ENCODE data around the gene CYTH4. TPM values are rescaled to one million over a fixed set of nuclear protein-coding genes. Genes with fewer than 3 reads are reported as not detected.

CYTH4 gene
- total and polyA plus RNA-seq, 2 donors (not counting 3 experiments of a cell fraction or from before 2014, with no cell fraction given), result 0.06 TPM; not detected in 1

DNA sequence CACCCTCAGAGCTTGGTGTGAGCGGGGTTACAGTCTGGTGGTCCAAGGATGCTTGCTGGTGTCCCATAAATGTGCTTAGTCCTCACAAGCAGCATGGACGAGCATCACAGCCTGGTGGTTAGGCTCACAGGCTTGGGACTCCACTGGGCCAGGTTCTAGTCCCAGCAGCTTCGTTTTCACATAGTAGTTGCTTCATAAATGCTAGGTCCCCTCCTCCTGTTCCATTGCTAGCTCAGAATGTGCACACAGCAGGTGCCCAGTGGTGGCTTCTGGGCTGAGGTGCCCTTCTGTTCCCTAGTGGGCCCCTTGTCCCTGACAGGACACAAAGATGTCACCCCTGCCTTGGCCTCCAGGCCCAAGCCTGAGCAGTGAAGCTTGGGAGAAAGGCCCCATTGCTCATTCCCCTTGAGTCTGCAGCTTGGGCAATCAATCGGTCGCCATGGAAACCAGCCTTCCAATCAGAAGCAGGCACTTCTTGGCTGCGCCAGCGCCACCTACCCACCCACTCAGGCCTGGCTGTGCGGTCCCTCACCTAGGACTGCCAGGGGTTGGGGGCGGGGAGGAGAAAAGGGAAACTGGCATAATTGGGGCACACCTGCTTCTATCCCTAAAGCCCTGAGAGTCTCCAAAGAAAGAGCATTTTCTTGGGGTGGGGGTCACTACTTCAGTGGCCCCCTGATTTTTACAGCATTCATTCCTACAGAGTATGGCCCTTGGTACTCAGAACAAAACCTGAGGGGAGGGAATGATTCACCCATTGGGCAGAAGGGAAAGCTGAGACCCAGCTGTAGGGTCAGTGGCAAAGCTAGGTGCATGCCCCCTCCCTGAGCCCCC lies 48.1 kb downstream of the CYTH4 start:
- intact Hi-C loops (cut with micrococcal nuclease), result loop anchor here (1.0 kb wide), 1 partner anchor 102 kb away; no protein-coding TSS in a partner anchor
- POLR2A ChIA-PET, result no interaction called here

More for the DNA sequence above, 48.1 kb downstream of the CYTH4 start:
- no peaks in the 10 kb centered on the region for H3K9me1 ChIP-seq (replicated peaks; ENCODE audit: control insufficient read depth, extremely low read depth, insufficient read depth, low read length)
- H4K20me1 ChIP-seq (replicated peaks; ENCODE audit: control insufficient read depth, extremely low read depth, insufficient read depth, low read length), result no peaks in the 10 kb centered on the region
- BruUV-seq (replicated peaks), result no TSS peak
- H2AFZ ChIP-seq (ENCODE audit: low read depth, low read length), result no peak overlapping the region
- TF ChIP-seq JUN (IDR thresholded peaks at IDR 0.05; ENCODE audit: borderline replicate concordance, insufficient read depth, insufficient read length, low read depth) (no peak), POLR2A (IDR thresholded peaks at IDR 0.05; ENCODE audit: low read depth, low read length) (no peak), GATA2 (IDR thresholded peaks at IDR 0.05; ENCODE audit: insufficient read depth, insufficient read length, low read depth, low read length) (no peak), POLR2AphosphoS5 (IDR thresholded peaks at IDR 0.05; ENCODE audit: insufficient read depth, low read depth, low read length) (no peak), EZH2 (IDR thresholded peaks at IDR 0.05; ENCODE audit: borderline replicate concordance, low read depth, low read length, severe bottlenecking) (no peak), FOS (IDR thresholded peaks at IDR 0.05; ENCODE audit: borderline replicate concordance, insufficient read depth, low read length) (no peak)
- TF ChIP-seq, protein P1, sequence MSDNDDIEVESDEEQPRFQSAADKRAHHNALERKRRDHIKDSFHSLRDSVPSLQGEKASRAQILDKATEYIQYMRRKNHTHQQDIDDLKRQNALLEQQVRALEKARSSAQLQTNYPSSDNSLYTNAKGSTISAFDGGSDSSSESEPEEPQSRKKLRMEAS (IDR thresholded peaks at IDR 0.05; ENCODE audit: insufficient read depth, insufficient read length), result no peak
- TF ChIP-seq, protein P2, sequence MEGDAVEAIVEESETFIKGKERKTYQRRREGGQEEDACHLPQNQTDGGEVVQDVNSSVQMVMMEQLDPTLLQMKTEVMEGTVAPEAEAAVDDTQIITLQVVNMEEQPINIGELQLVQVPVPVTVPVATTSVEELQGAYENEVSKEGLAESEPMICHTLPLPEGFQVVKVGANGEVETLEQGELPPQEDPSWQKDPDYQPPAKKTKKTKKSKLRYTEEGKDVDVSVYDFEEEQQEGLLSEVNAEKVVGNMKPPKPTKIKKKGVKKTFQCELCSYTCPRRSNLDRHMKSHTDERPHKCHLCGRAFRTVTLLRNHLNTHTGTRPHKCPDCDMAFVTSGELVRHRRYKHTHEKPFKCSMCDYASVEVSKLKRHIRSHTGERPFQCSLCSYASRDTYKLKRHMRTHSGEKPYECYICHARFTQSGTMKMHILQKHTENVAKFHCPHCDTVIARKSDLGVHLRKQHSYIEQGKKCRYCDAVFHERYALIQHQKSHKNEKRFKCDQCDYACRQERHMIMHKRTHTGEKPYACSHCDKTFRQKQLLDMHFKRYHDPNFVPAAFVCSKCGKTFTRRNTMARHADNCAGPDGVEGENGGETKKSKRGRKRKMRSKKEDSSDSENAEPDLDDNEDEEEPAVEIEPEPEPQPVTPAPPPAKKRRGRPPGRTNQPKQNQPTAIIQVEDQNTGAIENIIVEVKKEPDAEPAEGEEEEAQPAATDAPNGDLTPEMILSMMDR (IDR thresholded peaks at IDR 0.05; ENCODE audit: extremely low read depth in 1 of 2, insufficient read depth in 1 of 2, low read depth in 1 of 2, low read length in 2 of 2), result peak in 1 of 2 donors; percentile 35
- CTCF ChIA-PET, result interaction anchor here (1.4 to 3.5 kb wide), 5 partner anchors 10 to 142 kb away, joined by 4 to 33 read pairs (median 10); no protein-coding TSS in a partner anchor
- H3K9me3 ChIP-seq (replicated peaks; ENCODE audit: control insufficient read depth, insufficient read depth, low read length), result no peaks in the 10 kb centered on the region
- dilution Hi-C loops (cut with MboI; ENCODE audit: extremely low pct_ligation_motif_present, low sequenced_read_pairs), result no loop called here
- no peaks in the 10 kb centered on the region for H3K36me3 ChIP-seq (ENCODE audit: control insufficient read depth in 2 of 2, extremely low read depth in 1 of 2, insufficient read depth in 2 of 2, low read length in 2 of 2)
- peaks cover 18 to 20% of the 10 kb centered on the region in 2 experiments for H3K27me3 ChIP-seq (ENCODE audit: control insufficient read depth in 2 of 2, insufficient read depth in 2 of 2, low read length in 2 of 2)
- no peak overlapping the region for H3K4me3 ChIP-seq (replicated peaks in 1 of 3; ENCODE audit: insufficient read depth in 1 of 3, low read depth in 1 of 3, low read length in 3 of 3)
- FAIRE-seq, result peak; percentile 54
- H3K79me2 ChIP-seq (ENCODE audit: control insufficient read depth, insufficient read depth, low read length), result no peaks in the 10 kb centered on the region
- no peak overlapping the region for H3K27ac ChIP-seq (ENCODE audit: insufficient read depth, low read depth, low read length)
- H3K9ac ChIP-seq (replicated peaks; ENCODE audit: extremely low read depth, insufficient read depth, low read length), result no peak overlapping the region
- peak; percentile 48 for DNase-seq (ENCODE audit: low read depth, low spot score)
- peaks cover 31% of the 10 kb centered on the region for H3K4me1 ChIP-seq (ENCODE audit: control insufficient read depth, extremely low read depth, insufficient read depth, low read length)
- H3K4me2 ChIP-seq (ENCODE audit: insufficient read depth, low read length), result no peak overlapping the region

Data from endothelial cell of umbilical vein (primary cell).